Uterine smooth muscle cell (primary cell): ENCODE measurements around the gene APPL1. TPM values are rescaled to one million over a fixed set of nuclear protein-coding genes. Genes with fewer than 3 reads are reported as not detected.

Experiments used
- total RNA-seq: library from RNA; depleted of rRNA; stranded (reverse); fragments of >200 nt; gene quantifications from 2 replicates; pipeline ENCODE4 v1.2.3, GENCODE V29; 2014

The APPL1 gene
- total RNA-seq, result 42.6 and 53.6 TPM in 2 replicates

GRCh38 chr3:57227204-57227929, at the start of gene APPL1:
Gene APPL1, plus strand, starts transcription at chr3:57227729. Its CDS starts 155 bp downstream, at chr3:57227884.

GRCh38 chr3:57199895-57200297, 27.6 kb upstream of the APPL1 start, which contains the start of gene HESX1:
Gene HESX1, minus strand, starts transcription at chr3:57199978. Its CDS starts 60 bp downstream, at chr3:57199918.

GRCh38 chr3:57292159-57292896, 64.8 kb downstream of the APPL1 start, which contains the start of gene ASB14:
Gene ASB14, minus strand, starts transcription at chr3:57292685. Its CDS starts 652 bp downstream, at chr3:57292033.

Other genes starting within 250 kb of the APPL1 start
- 0.11 TPM in 1 of 2 replicates, not detected in the other for gene SPATA12, start 167.1 kb upstream of the APPL1 start, total RNA-seq
- gene IL17RD, start 62.4 kb upstream of the APPL1 start, total RNA-seq, result 6.5 and 11.6 TPM in 2 replicates
- 1.4 TPM in 1 of 2 replicates, not detected in the other for gene HESX1, start 27.8 kb upstream of the APPL1 start, total RNA-seq
- gene ASB14, start 65.0 kb downstream of the APPL1 start, total RNA-seq, result under 0.01 TPM in 1 of 2 replicates, not detected in the other